ENCODE results near the gene EPN2.

GRCh38 chr17:19284005-19284959 is 47.1 kb downstream of the EPN2 start:
- no peak for TF ChIP-seq CTCF (IDR thresholded peaks at IDR 0.05 in 2 of 3, conservative IDR thresholded peaks at IDR 0.05 in 1 of 3; ENCODE audit: borderline replicate concordance in 1 of 3, insufficient read depth in 1 of 3, low read depth in 2 of 3, low read length in 2 of 3)
- no peak for TF ChIP-seq RAD21 (IDR thresholded peaks at IDR 0.05; ENCODE audit: low read depth)
- no peak for TF ChIP-seq TCF7L2 (IDR thresholded peaks at IDR 0.05; ENCODE audit: borderline replicate concordance, extremely low read depth, insufficient read depth, insufficient read length)
- TF ChIP-seq MAX (IDR thresholded peaks at IDR 0.05), result no peak
- TF ChIP-seq ZNF274 (IDR thresholded peaks at IDR 0.05; ENCODE audit: low read depth, low read length), result no peak
- no peak for TF ChIP-seq SRF (IDR thresholded peaks at IDR 0.05; ENCODE audit: low read depth)
- no peak for TF ChIP-seq EGR1 (IDR thresholded peaks at IDR 0.05; ENCODE audit: low read depth)
- TF ChIP-seq POLR2A (IDR thresholded peaks at IDR 0.05; ENCODE audit: borderline replicate concordance, extremely low read depth, insufficient read depth, insufficient read length), result no peak
- TF ChIP-seq REST (IDR thresholded peaks at IDR 0.05; ENCODE audit: low read depth), result no peak
- TF ChIP-seq EZH2 (IDR thresholded peaks at IDR 0.05), result no peak
